Amniotic epithelial cell (primary cell): ENCODE data around the gene GNG7.
"Not testable (repeated sequence)": the region's sequence is repeated elsewhere in the genome, so short reads cannot be mapped to it uniquely, and the experiment has no call there.

Source experiments
- DNase-seq: peaks from one replicate; pipeline ENCODE4 v3.0.0-alpha.2; 2010; ENCODE audit warnings: low read depth

The GNG7 gene

DNA sequence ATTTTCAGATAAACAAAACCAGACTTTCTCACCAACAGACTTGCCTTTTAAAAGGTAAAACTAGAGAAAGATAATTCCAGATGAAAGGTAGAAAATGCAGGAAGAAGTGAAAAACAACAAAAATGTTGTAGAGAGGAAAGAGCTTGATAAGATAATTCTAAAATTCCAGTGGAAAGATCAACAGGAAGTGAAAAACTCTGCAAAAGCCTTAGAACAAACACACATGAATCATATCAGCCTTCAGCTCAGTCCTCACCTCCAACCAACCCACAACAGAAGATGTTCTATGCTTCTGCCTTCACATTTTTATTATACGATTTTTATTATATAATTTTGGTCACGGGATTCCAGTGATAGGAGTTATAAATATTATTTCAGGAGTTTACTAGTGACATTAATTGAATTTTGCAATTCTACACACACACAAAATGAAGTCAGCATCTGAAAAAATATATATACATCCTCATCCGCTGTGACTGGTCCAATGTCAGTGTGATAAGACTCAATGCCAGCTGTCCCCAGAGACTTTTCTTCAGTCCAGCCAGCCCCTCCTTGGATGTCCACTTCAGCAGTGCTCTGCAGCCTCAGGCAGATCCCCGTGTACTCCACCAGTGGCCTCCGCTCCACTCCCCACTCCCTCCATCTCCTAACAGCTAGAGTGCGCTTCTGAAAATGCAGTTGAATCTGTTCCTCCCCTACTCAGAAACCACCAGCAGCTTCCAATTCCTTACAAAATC, 168.6 kb downstream of the GNG7 start:
- DNase-seq = peak; percentile 77

DNA sequence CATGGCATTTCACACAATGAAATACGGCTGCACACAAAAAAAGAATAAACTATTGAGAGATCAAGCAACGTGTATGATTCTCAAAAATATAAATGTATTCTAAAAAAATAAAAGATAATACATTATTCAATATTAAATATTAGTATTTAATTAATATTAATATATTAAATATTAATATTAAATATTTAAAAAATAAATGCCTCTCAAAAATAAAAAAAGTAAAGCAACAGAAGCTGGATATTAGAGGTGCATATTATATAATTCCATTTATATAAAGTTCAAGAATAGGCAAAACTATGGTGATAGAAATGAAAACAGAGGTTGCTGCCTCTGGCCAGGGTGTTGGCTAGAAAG, 169.4 kb downstream of the GNG7 start:
- no peak for DNase-seq

DNA sequence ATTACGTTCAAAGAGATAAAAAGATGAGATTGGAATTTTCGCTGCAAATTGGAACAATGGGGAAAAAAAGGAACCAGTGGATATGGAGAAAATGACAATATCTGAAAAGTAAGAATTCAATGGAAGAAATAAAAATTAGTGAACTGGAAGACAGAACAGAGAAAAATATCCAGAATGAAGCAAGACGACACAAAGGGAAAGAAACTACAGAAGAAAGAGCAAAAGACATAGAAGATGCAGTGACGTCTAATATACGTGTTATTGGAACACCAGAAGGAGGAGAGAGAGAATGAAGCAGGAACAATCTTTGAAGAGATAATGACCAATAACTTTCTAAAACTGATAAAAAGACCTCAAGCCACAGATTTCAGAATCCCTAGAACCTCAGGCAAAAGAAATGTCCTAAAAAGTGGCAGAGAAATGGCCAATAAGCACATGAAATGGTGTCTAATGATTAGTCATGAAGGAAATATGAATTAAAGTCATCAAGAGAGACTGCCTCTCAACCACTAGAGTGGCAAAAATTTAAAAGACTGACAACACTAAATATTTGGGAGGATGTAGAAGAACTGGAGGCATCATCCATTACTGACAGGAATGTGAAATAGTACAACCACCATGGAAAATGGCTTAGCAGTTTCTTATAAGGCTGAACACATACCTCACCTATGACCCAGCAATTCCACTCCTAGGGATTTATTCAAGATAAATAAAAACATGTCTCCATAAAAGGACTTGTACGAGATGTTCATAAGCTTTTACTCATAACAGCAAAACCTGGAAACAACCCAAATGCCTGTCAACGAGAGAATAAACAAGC, 170.0 kb downstream of the GNG7 start:
- peak; percentile 100 for DNase-seq

DNA sequence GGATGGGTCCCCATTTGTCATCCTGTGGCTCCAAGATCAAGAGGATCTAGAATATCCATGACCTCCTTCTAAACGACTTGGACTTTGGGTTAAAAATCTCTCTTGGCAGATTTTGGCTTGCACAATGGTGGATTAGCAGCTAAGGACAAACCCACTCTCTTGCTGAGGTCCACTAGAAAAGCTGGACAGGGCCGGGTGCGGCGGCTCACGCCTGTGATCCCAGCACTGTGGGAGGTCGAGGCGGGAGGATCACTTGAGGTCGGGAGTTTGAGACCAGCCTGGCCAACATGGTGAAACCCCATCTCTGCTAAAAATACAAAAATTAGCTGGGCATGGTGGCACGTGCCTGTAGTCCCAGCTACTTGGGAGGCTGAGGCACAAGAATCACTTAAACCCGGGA, 172.6 kb downstream of the GNG7 start:
- not testable (repeated sequence) for DNase-seq

DNA sequence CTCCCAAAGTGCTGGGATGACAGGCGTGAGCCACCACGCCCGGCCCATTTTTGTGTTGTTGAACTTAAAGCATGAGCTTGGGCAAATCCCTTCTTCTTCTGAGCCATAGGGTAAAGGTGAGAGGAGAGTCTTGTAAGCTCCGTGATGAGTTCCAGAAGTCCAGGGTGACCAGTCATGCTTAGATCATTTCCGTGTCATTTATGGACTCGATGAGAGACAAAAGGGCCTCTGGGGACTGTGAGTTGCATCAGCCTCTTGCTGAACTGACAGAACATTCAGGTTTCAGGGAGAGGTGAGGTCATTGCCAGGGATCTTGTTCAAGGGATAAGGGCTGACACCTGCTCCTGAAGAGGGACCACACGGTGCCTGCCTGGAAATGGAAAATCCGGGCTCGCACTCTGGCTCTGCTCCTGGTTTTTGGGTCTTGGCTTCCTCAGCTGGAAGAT, 173.0 kb downstream of the GNG7 start:
- DNase-seq = peak; percentile 84

DNA sequence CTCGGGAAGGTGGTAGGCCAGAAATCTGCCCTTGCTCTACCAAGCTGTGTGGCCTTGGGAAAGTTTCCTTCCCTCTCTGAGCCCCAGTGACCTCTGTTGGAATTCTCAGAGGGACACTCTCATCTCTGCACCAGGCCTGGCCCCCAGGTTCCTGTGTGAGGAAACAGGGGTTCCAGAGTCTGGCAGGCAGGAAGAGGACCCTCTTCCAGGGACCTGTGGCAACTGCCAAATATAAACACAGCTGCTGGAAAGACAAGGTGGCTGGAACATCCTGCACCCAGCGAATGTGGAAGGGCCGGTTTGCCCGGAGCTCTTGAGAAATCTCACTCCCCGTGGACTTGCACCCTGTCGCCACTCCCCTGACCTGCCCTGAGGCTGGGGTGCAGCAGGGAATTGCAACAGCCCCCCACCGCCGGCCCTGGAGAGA, 173.8 kb downstream of the GNG7 start:
- no peak for DNase-seq

DNA sequence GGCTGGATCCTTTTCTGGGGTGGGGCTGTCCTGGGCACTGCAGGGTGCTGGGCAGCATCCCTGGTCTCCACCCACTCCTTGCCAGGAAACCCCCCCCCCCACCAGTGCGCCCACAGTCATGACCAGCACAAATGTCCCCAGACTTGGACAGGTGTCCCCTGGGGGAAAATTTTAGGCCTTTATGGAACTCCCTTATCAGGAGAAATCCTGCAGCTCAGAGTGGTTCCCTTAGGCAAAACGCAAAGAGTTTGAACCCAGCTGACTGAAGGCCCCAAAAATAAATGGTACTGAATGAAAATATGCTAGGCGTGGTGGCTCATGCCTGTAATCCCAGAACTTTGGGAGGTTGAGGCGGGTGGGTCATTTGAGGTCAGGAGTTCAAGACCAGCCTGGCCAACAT, 174.8 kb downstream of the GNG7 start:
- DNase-seq = no peak

DNA sequence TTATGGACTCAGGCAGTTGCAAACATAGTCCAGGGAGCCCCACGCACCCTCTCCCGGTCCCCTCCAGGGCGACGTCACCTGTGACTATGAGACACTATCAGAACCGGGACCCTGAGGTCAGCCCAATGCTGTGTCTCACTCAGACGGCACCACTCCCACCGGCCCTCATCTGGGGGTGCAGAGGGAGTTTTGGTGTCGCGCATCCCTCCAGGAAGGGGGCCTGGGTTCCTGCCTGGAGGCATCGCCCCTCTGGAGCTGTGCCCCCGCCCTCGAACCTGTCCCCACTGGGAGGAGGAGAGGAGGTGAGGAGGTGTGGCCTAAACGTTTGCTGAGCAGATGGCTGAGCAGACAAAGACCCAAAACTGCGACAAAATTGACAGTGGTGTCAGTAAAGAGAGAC, 175.3 kb downstream of the GNG7 start:
- no peak for DNase-seq

DNA sequence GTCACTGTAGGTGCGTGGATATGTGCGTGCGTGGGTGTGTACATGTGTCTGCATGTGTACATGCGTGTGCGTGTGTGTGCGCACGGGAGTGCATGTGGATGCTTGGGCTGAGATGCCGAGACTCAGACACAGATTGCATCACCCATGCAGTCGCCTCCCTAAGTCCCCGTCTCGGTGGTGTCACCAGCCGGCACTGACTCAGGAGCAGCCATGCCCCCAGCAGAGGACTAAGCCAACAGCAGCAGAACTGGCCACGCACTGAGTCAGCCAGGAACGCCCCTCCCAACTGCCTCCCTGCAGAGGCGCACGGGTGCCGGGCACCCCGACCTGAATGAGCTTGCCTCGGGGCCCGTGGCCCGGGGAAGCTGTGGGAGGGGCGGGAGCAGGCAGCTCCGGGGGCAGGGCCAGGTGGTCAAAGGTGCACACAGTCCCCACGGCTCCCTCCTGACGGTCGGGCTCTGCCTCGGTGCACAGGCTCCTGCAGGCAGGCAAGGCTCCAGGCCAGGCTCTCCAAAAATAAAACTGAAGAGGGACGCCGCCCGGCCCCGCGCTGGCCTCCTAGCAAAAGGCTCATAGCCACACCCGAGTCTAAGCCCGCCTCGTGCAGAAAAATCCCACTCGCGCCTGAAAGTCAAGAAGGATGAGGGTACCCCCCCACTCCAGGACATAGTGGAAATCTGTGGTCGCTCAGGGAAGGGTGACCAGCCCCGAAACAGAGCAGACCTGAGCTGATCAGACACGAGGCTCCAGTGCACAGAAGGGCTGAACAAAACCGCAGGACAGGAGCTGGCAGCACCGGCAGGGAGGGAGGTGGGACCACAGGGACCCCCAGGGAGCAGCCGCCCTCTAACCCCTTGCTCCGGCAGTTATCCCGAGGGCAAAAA, 177.4 kb downstream of the GNG7 start:
- peak; percentile 40 for DNase-seq

DNA sequence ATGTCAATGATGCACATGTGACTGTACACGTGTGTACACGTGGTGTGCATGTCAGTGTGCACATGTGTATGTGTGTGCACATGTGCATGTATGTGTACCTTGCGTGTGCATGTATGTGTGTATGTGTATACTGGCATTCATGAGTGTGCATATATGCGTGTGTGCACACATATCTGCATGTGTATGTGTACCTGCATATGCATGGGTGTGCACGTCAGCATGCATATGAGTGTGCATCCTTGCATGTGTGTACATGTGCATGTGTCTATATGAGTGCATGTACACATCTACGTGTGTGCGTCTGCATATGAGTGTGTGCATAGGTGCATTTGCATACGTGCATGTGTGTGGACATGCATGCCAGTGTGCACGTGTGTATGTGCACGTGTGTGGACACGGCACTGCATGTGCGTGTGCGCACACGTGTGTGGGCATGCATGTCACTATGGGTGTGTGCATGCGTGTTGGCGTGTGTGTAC, 178.1 kb downstream of the GNG7 start:
- DNase-seq = no peak

DNA sequence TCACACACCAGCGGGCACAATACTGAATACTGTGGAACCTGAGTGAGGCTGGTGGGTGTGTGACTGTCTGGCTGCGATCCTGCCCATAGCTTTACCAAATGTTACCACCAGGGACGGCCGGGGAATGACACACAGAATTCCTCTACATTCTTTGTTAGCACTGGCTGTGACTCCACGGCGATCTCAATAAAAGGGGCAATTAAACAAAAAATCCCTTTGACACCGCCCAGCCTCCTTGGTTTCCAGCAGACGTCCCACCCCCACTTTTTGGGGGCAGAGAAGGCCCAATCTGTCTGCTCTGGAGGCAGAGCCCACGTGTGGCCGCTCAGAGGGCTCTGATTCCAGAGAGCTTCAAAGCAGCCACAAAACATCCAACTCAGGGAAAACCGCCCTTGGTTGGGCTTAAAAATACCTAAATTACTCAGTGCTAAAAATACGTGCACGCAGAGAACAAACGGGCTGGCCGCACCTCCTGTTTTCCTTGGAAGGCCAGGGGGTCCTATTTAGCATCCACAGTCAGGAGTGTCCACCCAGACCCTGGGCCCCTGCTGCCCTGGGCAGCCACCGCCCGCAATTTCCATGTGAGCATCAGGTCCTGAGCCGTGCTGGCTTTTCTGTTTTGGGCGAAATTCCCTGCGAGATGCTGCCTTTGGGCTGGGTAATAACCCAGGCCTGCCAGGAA, 178.7 kb downstream of the GNG7 start:
- peak; percentile 47 for DNase-seq

DNA sequence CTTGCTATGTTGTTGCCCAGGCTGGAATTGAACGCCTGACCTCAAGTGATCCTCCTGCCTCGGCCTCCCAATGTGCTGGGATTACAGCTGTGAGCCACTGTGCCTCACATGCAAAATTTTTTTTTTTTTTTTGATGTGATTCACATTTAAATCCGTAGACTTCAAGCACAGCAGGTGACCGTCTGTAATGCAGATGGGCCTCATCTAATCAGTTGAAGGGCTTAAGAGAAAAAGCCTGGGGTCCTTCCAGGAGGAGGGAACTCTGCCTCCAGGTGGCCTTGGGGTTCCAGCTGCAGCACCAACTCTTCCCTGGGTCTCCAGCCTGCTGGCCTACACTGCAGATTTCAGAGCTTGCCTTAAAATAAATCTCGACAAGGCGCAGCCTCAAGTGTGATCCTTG, 183.0 kb downstream of the GNG7 start:
- no peak for DNase-seq

DNA sequence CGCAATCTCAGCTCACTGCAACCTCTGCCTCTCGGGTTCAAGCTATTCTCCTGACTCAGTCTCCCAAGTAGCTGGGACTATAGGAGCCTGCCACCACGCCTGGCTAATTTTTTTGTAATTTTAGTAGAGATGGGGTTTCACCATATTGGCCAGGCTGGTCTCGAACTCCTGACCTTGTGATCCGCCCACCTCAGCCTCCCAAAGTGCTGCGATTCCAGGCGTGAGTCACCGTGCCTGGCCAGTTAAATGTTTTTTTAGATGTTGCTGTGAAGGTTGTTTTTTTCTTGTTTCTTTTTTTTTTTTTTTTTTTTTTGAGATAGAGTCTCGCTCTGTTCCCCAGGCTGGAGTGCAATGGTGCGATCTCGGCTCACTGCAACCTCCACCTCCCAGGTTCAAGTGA, 183.6 kb downstream of the GNG7 start:
- DNase-seq = peak; percentile 42

DNA sequence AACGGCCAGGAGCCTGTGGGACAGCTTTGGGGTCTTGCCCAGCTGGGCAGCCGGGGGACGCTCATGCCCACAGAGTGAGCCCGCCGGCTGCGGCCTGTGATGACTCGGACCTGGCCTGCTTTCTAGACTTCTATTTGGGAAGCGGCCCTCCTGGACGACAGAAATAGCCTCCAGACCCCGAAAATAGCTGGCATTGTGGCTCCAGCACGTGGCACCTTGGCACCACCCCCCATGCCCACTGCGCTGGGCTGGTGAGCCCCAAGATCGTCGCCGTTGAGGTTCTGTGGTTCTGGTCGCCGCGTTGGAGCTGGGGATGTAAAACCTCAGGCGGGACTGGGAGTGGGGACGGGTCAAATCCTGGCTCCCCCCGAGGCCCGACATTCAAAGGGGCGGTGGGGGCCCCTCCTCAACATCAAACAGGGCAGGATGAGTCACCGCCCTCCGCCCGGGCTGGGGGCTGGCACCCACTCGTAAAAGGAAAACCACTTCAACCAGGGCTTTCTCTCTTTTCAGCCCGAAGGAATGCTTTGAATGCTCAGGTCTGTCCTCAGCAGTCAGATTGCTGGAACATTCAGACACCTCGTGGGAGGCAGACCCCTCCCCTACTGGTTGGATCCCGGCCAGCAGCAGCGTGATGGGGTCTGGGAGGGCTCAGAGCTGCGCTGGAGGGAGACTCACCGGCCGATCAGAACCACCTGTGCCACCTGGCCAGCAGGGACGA, 184.5 kb downstream of the GNG7 start:
- peak; percentile 61 for DNase-seq

DNA sequence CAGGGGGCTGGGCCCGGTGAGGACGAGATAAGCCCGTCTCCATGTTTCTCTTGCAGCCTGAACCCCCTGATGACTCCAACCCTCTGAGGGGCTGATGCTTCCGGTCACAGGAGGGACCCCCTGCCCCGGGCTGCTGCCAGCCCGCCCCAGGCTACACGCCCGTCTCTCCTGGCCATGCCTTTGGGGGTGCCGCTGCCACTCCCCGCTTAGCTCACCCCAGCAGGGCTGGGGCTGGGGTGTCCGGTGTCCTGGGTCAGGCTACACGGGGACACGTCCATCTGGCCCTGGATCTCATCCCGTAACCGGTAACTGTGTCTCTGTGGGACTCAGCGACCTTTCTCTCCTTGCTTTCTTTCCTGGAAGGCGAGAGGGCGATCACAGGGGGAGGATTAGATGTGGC, 185.8 kb downstream of the GNG7 start:
- DNase-seq = no peak

DNA sequence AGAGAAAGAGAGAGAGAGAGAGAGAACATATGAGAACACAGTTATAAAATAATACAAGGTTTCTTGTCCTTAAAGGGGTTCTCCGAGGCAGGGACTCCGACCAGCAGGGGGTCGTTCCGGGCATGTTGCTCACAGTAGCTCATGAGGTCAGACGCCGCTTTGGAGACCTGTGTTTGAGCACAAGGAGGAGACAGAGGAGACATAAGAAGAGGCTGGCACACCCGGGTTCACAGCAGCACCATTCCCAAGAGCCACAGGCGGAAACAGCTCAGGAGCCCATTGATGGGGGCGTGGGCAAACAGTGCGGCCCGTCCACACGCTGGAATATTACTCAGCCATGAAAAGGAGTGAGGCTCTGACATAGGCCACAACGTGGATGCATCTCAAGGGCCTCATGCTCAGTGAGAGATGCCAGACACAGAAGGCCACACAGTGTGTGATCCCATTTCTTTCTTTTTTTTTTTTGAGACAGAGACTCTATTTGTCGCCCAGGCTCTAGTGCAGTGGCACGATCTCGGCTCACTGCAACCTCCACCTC, 187.4 kb downstream of the GNG7 start:
- no peak for DNase-seq

DNA sequence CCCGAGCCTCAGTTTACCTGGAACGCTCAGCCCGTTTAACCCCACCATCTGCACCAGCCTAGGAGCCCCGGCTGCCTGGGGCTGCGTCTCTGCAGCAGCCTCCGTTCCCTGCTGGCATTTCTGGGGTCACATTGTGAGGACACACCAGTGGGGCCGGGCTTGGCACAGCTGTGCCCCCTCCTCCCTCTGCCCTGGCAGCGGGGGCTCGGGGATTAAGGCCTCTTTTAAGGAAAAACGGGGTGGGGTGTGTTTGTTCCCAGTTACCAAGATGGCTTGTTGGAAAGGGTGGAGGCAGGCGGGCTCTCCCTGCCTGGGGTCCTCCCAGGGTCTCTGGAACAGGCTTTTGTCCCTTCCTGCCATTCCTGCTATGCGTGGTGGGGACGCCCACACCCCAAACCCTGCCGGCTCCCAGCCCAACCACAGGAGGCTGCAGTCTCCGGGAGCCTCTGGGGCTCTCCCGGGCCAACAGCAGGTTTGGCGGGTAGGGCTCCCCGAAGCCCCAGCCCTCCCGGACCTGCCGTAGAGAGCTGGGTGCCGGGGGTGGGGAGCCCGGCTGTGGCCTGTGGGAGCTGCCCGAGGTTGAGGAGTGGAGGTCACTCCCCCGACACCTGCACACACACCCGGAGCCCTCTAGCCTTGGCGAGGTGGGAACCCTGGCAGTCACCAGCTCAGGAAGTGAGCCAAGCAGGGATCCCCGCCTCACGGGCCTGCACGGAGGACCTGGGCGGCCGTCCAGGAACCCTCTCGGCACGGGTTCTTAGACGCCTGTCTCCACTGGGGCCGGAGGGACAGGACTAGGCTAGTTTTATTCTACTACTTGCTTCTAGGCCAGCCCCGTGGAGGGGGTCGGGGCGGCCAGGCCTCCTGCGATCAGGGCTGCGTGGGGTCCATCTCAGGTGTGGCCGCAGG, 189.7 kb downstream of the GNG7 start:
- DNase-seq = no peak

DNA sequence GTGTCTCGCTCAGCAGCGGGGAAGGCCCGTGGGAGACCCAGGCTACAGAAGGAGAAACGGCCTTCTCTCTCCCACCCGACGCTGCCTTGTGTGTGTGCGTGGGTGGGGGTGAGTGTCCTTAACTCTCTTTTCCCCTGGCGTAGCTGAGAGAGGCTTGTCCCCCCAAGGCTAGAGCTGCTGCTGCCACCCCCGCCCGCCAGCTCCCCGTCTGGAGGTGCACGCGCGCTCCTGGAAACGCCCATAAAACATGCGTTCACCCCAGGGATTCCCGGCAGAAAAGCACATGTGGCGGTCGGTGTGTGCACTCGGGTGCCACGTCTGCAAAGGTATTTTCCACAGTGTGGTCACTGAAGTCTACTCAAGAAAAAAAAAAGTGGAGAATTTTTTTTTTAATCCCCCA, 190.5 kb downstream of the GNG7 start:
- DNase-seq = no peak

DNA sequence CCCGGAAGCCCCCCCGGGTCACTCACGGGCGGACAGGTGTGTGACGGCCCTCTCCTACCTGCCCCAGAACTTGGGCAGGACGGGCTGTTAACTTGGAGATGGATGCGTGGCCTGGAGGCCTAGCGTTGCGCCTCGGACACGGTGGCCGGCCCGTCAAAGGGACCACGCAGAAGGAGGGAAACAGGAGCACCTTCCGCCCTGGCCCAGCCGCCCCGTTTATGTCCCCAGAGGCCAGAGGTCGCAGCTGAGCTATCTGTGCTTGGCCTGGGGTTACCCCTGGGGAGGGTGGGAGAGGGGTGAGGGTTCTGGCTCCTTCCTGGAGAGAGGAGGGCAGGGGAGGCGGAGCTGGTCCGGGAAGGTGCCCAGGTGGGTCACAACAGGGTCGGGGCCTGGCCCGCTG, 190.9 kb downstream of the GNG7 start:
- no peak for DNase-seq

DNA sequence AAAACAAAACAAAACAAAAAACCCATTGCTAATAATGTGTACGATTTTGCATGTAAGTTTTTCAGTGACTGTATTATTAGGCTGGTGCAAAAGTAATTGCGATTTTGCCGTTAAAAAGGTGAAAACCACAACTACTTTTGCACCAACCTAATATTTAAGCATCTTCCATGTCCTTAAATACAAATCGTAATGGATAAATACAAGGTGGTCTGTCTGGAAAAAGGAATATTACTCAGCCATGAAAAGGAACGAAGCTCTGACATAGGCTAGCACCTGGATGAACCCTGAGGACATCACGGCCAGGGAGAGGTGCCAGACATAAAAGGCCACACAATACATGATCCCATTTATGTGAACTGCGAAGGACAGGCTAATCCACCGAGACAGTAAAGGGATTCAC, 193.4 kb downstream of the GNG7 start:
- no peak for DNase-seq
